GM21447 (cell line): ENCODE results near the gene WFIKKN2.
"Not testable (repeated sequence)": the region's sequence is repeated elsewhere in the genome, so short reads cannot be mapped to it uniquely, and the experiment has no call there.

Experiments
- ATAC-seq: cut with Tn5 transposase; IDR thresholded peaks from one replicate; pipeline ENCODE4 v1.9.1; 2021; ENCODE audit not compliant: unreplicated experiment

WFIKKN2 gene

GRCh38 chr17:50853781-50854180 lies 18.4 kb downstream of the WFIKKN2 start:
- ATAC-seq = no peak

- no peak for ATAC-seq
Observed at GRCh38 chr17:50855708-50856330, 20.4 kb downstream of the WFIKKN2 start.

- ATAC-seq = no peak
Observed at GRCh38 chr17:50856431-50856830, 21.0 kb downstream of the WFIKKN2 start.

GRCh38 chr17:50858486-50859225 lies 23.3 kb downstream of the WFIKKN2 start:
- ATAC-seq = no peak

GRCh38 chr17:50859727-50860126 lies 24.3 kb downstream of the WFIKKN2 start:
- ATAC-seq = not testable (repeated sequence)

GRCh38 chr17:50861334-50861676 lies 25.9 kb downstream of the WFIKKN2 start:
- no peak for ATAC-seq

- ATAC-seq = no peak
Observed at GRCh38 chr17:50861822-50862528, 26.6 kb downstream of the WFIKKN2 start.

GRCh38 chr17:50863221-50863843 lies 27.9 kb downstream of the WFIKKN2 start:
- ATAC-seq = no peak

- ATAC-seq = no peak
Observed at GRCh38 chr17:50863931-50864330, 28.5 kb downstream of the WFIKKN2 start.

- ATAC-seq = no peak
Observed at GRCh38 chr17:50864747-50865059, 29.3 kb downstream of the WFIKKN2 start.

- ATAC-seq = peak; percentile 16
Observed at GRCh38 chr17:50865060-50865867, 29.9 kb downstream of the WFIKKN2 start.

GRCh38 chr17:50865868-50866260 lies 30.5 kb downstream of the WFIKKN2 start:
- peak; percentile 16 for ATAC-seq

- ATAC-seq = peak; percentile 59
Observed at GRCh38 chr17:50866261-50866949, 31.0 kb downstream of the WFIKKN2 start, which contains the start of gene TOB1. Gene TOB1, minus strand, starts transcription at chr17:50866354. Its CDS starts 2,337 bp downstream, at chr17:50864017.

GRCh38 chr17:50866950-50867362 lies 31.6 kb downstream of the WFIKKN2 start:
- ATAC-seq = peak; percentile 5

GRCh38 chr17:50867363-50868139 lies 32.2 kb downstream of the WFIKKN2 start:
- peak; percentile 45 for ATAC-seq

GRCh38 chr17:50868140-50868438 lies 32.7 kb downstream of the WFIKKN2 start:
- no peak for ATAC-seq

GRCh38 chr17:50868602-50869001 lies 33.2 kb downstream of the WFIKKN2 start:
- no peak for ATAC-seq

- ATAC-seq = no peak
Observed at GRCh38 chr17:50871364-50871763, 36.0 kb downstream of the WFIKKN2 start.

GRCh38 chr17:50871898-50872297 lies 36.5 kb downstream of the WFIKKN2 start:
- no peak for ATAC-seq
